BLaER1 (cell line): ENCODE data around the gene PANK3.

Experiments
- H3K27ac ChIP-seq: shearing (Covaris generic); formaldehyde crosslinking; 2 replicates; pipeline ENCODE4 v1.8.1; 2022
- H3K27me3 ChIP-seq: shearing (Covaris generic); formaldehyde crosslinking; 2 replicates; pipeline ENCODE4 v1.8.1; 2022
- H3K36me3 ChIP-seq: shearing (Covaris generic); formaldehyde crosslinking; 2 replicates; pipeline ENCODE4 v1.8.1; 2022
- H3K4me1 ChIP-seq: shearing (Covaris generic); formaldehyde crosslinking; 2 replicates; pipeline ENCODE4 v1.8.1; 2022
- H3K4me2 ChIP-seq: shearing (Covaris generic); formaldehyde crosslinking; 2 replicates; pipeline ENCODE4 v1.8.1; 2022
- H3K4me3 ChIP-seq: shearing (Covaris generic); formaldehyde crosslinking; 2 replicates; pipeline ENCODE4 v1.8.1; 2022
- H3K9ac ChIP-seq: shearing (Covaris generic); formaldehyde crosslinking; 2 replicates; pipeline ENCODE4 v1.8.1; 2022
- H3K9me3 ChIP-seq: shearing (Covaris generic); formaldehyde crosslinking; 2 replicates; pipeline ENCODE4 v1.8.1; 2022
- H4K20me1 ChIP-seq: shearing (Covaris generic); formaldehyde crosslinking; 2 replicates; pipeline ENCODE4 v1.8.1; 2022
- Cebpa-rat ChIP-seq: shearing (Covaris generic); IDR thresholded peaks from 2 replicates; pipeline ENCODE4 v1.8.1; 2022

PANK3 gene

GRCh38 chr5:168529374-168530234, 49.6 kb downstream of the PANK3 start:
- TF ChIP-seq Cebpa-rat, result no peak
- H3K4me1 ChIP-seq, result no peaks in the 10 kb centered on the region
- no peak overlapping the region for H3K4me3 ChIP-seq
- H3K27ac ChIP-seq, result no peak overlapping the region
- H3K9ac ChIP-seq, result no peak overlapping the region
- H3K4me2 ChIP-seq, result no peak overlapping the region
- no peaks in the 10 kb centered on the region for H3K27me3 ChIP-seq
- no peaks in the 10 kb centered on the region for H4K20me1 ChIP-seq
- H3K36me3 ChIP-seq, result no peaks in the 10 kb centered on the region
- peaks cover 8% of the 10 kb centered on the region; the same call in 1 of the 2 replicates for H3K9me3 ChIP-seq

- peaks cover 8% of the 10 kb centered on the region; the same call in 1 of the 2 replicates for H3K9me3 ChIP-seq
- no peaks in the 10 kb centered on the region for H4K20me1 ChIP-seq
- H3K27me3 ChIP-seq, result no peaks in the 10 kb centered on the region
- H3K4me3 ChIP-seq, result no peak within 1 kb of the TSS
- TF ChIP-seq Cebpa-rat, result no peak
- H3K36me3 ChIP-seq, result no peaks in the 10 kb centered on the region
- no peak within 1 kb of the TSS for H3K9ac ChIP-seq
- no peaks in the 10 kb centered on the region for H3K4me1 ChIP-seq
- no peak within 1 kb of the TSS for H3K4me2 ChIP-seq
- no peak within 1 kb of the TSS for H3K27ac ChIP-seq
Measured at GRCh38 chr5:168528521-168529373, 50.4 kb downstream of the PANK3 start, which contains the start of gene FBLL1. Gene FBLL1, plus strand, starts transcription at chr5:168529305. Its CDS starts 200 bp downstream, at chr5:168529505.

GRCh38 chr5:168527756-168528295, 51.3 kb downstream of the PANK3 start:
- Histone ChIP-seq H3K9me3 (peaks cover 8% of the 10 kb centered on the region; the same call in 1 of the 2 replicates), H3K27me3 (no peaks in the 10 kb centered on the region), H3K4me2 (no peak overlapping the region), H3K36me3 (0 out of 2 replicates have a peak, but pooled peaks cover 5% of the 10 kb centered on the region), H3K27ac (no peak overlapping the region), H3K4me3 (no peak overlapping the region), H4K20me1 (no peaks in the 10 kb centered on the region), H3K9ac (no peak overlapping the region), H3K4me1 (no peaks in the 10 kb centered on the region)
- TF ChIP-seq Cebpa-rat, result no peak

- Histone ChIP-seq H4K20me1 (no peaks in the 10 kb centered on the region), H3K4me2 (no peak overlapping the region), H3K4me1 (no peaks in the 10 kb centered on the region), H3K9ac (no peak overlapping the region), H3K9me3 (peaks cover 8% of the 10 kb centered on the region; the same call in 1 of the 2 replicates), H3K36me3 (0 out of 2 replicates have a peak, but pooled peaks cover 9% of the 10 kb centered on the region), H3K27ac (no peak overlapping the region), H3K4me3 (no peak overlapping the region), H3K27me3 (no peaks in the 10 kb centered on the region)
- TF ChIP-seq Cebpa-rat, result no peak
Measured at GRCh38 chr5:168525856-168526255, 53.3 kb downstream of the PANK3 start.

- Histone ChIP-seq H3K9me3 (peaks cover 19% of the 10 kb centered on the region), H4K20me1 (no peaks in the 10 kb centered on the region), H3K4me3 (no peak overlapping the region), H3K4me1 (no peaks in the 10 kb centered on the region), H3K36me3 (peaks cover 96% of the 10 kb centered on the region), H3K4me2 (no peak overlapping the region), H3K27me3 (no peaks in the 10 kb centered on the region), H3K27ac (no peak overlapping the region), H3K9ac (no peak overlapping the region)
- no peak for TF ChIP-seq Cebpa-rat
Measured at GRCh38 chr5:168513861-168514428, 65.2 kb downstream of the PANK3 start.

- H3K9me3 ChIP-seq, result no peaks in the 10 kb centered on the region
- H3K4me2 ChIP-seq, result no peak overlapping the region
- H3K27me3 ChIP-seq, result no peaks in the 10 kb centered on the region
- H3K4me3 ChIP-seq, result no peak overlapping the region
- no peak overlapping the region for H3K9ac ChIP-seq
- H4K20me1 ChIP-seq, result no peaks in the 10 kb centered on the region
- H3K36me3 ChIP-seq, result peaks cover 85% of the 10 kb centered on the region
- H3K27ac ChIP-seq, result no peak overlapping the region
- H3K4me1 ChIP-seq, result no peaks in the 10 kb centered on the region
- no peak for TF ChIP-seq Cebpa-rat
Measured at GRCh38 chr5:168502563-168503237, 76.5 kb downstream of the PANK3 start.
